ENCODE results near the gene ASAP3. TPM values are rescaled to one million over a fixed set of nuclear protein-coding genes. Genes with fewer than 3 reads are reported as not detected.
"Not testable (repeated sequence)": the region's sequence is repeated elsewhere in the genome, so short reads cannot be mapped to it uniquely, and the experiment has no call there.

The ASAP3 gene
- total and polyA plus RNA-seq, 2 experiments from 2014 or later, result 28.8 to 45.1 TPM

- no peaks in the 10 kb centered on the region for H3K9me3 ChIP-seq (ENCODE audit: low read depth)
- no peaks in the 10 kb centered on the region for H3K36me3 ChIP-seq (replicated peaks; ENCODE audit: insufficient read depth, low read depth)
- H2AFZ ChIP-seq, result no peak overlapping the region
- no peaks in the 10 kb centered on the region for H3K79me2 ChIP-seq
- no peak for TF ChIP-seq CTCF (IDR thresholded peaks at IDR 0.05; ENCODE audit: poor library complexity)
- TF ChIP-seq EZH2 (IDR thresholded peaks at IDR 0.05; ENCODE audit: borderline replicate concordance), result no peak
- no peaks in the 10 kb centered on the region for H4K20me1 ChIP-seq (ENCODE audit: insufficient read depth, poor library complexity, severe bottlenecking)
- no peaks in the 10 kb centered on the region for H3K9me2 ChIP-seq (replicated peaks; ENCODE audit: insufficient read depth)
- no peaks in the 10 kb centered on the region for H3K27me3 ChIP-seq
- H3K4me1 ChIP-seq (ENCODE audit: insufficient read depth), result no peaks in the 10 kb centered on the region
- no peak for DNase-seq (ENCODE audit: low spot score)
- WGBS (ENCODE audit: low lambda C conversion rate, missing lambda C conversion rate), result 96% methylated on average over 15 of the region's 15 CpGs
- no peak overlapping the region for H3K27ac ChIP-seq
- H3K4me2 ChIP-seq, result no peak overlapping the region
- H3K4me3 ChIP-seq, result no peak overlapping the region
These were observed 25.9 kb upstream of the ASAP3 start for GRCh38 chr1:23509896-23510295.

- H3K4me3 ChIP-seq, result no peak overlapping the region
- no peaks in the 10 kb centered on the region for H4K20me1 ChIP-seq (ENCODE audit: insufficient read depth, poor library complexity, severe bottlenecking)
- H3K9me3 ChIP-seq (ENCODE audit: low read depth), result no peaks in the 10 kb centered on the region
- no peaks in the 10 kb centered on the region for H3K9me2 ChIP-seq (replicated peaks; ENCODE audit: insufficient read depth)
- TF ChIP-seq EZH2phosphoT487 (IDR thresholded peaks at IDR 0.05; ENCODE audit: low read depth, severe bottlenecking, unreplicated experiment) (no peak), EZH2 (IDR thresholded peaks at IDR 0.05; ENCODE audit: borderline replicate concordance) (no peak), CTCF (IDR thresholded peaks at IDR 0.05; ENCODE audit: poor library complexity) (no peak)
- H3K36me3 ChIP-seq (replicated peaks; ENCODE audit: insufficient read depth, low read depth), result no peaks in the 10 kb centered on the region
- no peaks in the 10 kb centered on the region for H3K79me2 ChIP-seq
- 83% methylated on average over 13 of the region's 13 CpGs for WGBS (ENCODE audit: low lambda C conversion rate, missing lambda C conversion rate)
- H3K27ac ChIP-seq, result no peak overlapping the region
- H3K27me3 ChIP-seq, result no peaks in the 10 kb centered on the region
- H3K4me1 ChIP-seq (ENCODE audit: insufficient read depth), result no peaks in the 10 kb centered on the region
- H3K4me2 ChIP-seq, result no peak overlapping the region
- H2AFZ ChIP-seq, result no peak overlapping the region
- no peak for DNase-seq (ENCODE audit: low spot score)
These were observed 22.6 kb upstream of the ASAP3 start for GRCh38 chr1:23506376-23507107.

- no peak overlapping the region for H2AFZ ChIP-seq
- no peaks in the 10 kb centered on the region for H3K36me3 ChIP-seq (replicated peaks; ENCODE audit: insufficient read depth, low read depth)
- H3K79me2 ChIP-seq, result no peaks in the 10 kb centered on the region
- TF ChIP-seq EZH2 (IDR thresholded peaks at IDR 0.05; ENCODE audit: borderline replicate concordance) (no peak), CTCF (IDR thresholded peaks at IDR 0.05; ENCODE audit: poor library complexity) (no peak), EZH2phosphoT487 (IDR thresholded peaks at IDR 0.05; ENCODE audit: low read depth, severe bottlenecking, unreplicated experiment) (no peak)
- no peaks in the 10 kb centered on the region for H3K9me3 ChIP-seq (ENCODE audit: low read depth)
- 95% methylated on average over 6 of the region's 6 CpGs for WGBS (ENCODE audit: low lambda C conversion rate, missing lambda C conversion rate)
- no peaks in the 10 kb centered on the region for H3K27me3 ChIP-seq
- DNase-seq (ENCODE audit: low spot score), result no peak
- H3K9me2 ChIP-seq (replicated peaks; ENCODE audit: insufficient read depth), result no peaks in the 10 kb centered on the region
- H3K4me3 ChIP-seq, result no peak overlapping the region
- no peaks in the 10 kb centered on the region for H4K20me1 ChIP-seq (ENCODE audit: insufficient read depth, poor library complexity, severe bottlenecking)
- H3K4me1 ChIP-seq (ENCODE audit: insufficient read depth), result no peaks in the 10 kb centered on the region
- H3K27ac ChIP-seq, result no peak overlapping the region
- no peak overlapping the region for H3K4me2 ChIP-seq
These were observed 21.9 kb upstream of the ASAP3 start for GRCh38 chr1:23505851-23506250.

- WGBS (ENCODE audit: low lambda C conversion rate, missing lambda C conversion rate), result 74% methylated on average over 8 of the region's 24 CpGs
- H3K27me3 ChIP-seq; H3K36me3 ChIP-seq (replicated peaks; ENCODE audit: insufficient read depth, low read depth); H3K27ac ChIP-seq; H3K9me3 ChIP-seq (ENCODE audit: low read depth); H3K4me1 ChIP-seq (ENCODE audit: insufficient read depth); H3K4me2 ChIP-seq; H3K4me3 ChIP-seq; H3K79me2 ChIP-seq; H3K9me2 ChIP-seq (replicated peaks; ENCODE audit: insufficient read depth); DNase-seq (ENCODE audit: low spot score); H2AFZ ChIP-seq; H4K20me1 ChIP-seq (ENCODE audit: insufficient read depth, poor library complexity, severe bottlenecking): not testable (repeated sequence)
These were observed 20.2 kb upstream of the ASAP3 start for GRCh38 chr1:23504156-23504555.

All from hepatocyte (in vitro differentiated cells).